ENCODE results near the gene THBS2. TPM values are rescaled to one million over a fixed set of nuclear protein-coding genes. Genes with fewer than 3 reads are reported as not detected.

Gene THBS2
- total RNA-seq, 2 experiments from 2014 or later = not detected

DNA sequence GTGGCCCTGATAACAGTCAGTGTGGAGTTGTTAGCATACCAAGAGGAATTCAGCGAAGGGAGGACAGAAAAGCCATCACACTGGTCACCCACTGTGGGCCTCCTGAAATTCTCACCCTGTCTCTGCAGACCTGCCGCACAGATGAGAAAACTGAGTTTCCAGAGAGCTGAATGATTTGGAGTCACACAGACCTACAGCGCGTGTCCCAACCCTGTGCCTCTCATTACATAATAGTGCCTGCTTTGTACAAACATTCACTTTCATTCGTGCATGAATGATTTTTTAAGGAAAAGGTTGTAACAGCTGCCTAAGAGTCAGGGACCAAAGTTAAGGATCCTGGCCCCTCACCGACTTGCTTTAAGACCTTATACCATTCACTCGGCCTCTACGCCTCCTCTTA is 62.7 kb downstream of the THBS2 start:
- ChIA-PET POLR2A (no interaction called here), CTCF (no interaction called here)
- intact Hi-C loops (cut with micrococcal nuclease) = no loop called here
- H3K27ac Mint-ChIP-seq = no peak overlapping the region
- ATAC-seq (no peak), DNase-seq (no peak)
- TF ChIP-seq, protein P1, sequence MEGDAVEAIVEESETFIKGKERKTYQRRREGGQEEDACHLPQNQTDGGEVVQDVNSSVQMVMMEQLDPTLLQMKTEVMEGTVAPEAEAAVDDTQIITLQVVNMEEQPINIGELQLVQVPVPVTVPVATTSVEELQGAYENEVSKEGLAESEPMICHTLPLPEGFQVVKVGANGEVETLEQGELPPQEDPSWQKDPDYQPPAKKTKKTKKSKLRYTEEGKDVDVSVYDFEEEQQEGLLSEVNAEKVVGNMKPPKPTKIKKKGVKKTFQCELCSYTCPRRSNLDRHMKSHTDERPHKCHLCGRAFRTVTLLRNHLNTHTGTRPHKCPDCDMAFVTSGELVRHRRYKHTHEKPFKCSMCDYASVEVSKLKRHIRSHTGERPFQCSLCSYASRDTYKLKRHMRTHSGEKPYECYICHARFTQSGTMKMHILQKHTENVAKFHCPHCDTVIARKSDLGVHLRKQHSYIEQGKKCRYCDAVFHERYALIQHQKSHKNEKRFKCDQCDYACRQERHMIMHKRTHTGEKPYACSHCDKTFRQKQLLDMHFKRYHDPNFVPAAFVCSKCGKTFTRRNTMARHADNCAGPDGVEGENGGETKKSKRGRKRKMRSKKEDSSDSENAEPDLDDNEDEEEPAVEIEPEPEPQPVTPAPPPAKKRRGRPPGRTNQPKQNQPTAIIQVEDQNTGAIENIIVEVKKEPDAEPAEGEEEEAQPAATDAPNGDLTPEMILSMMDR (IDR thresholded peaks at IDR 0.05) = no peak
- H3K27me3 Mint-ChIP-seq = peaks cover 5% of the 10 kb centered on the region
- no peak overlapping the region for H3K4me3 Mint-ChIP-seq
- H3K9me3 Mint-ChIP-seq = peaks cover 2% of the 10 kb centered on the region
- peaks cover 8% of the 10 kb centered on the region for H3K4me1 Mint-ChIP-seq (ENCODE audit: low read depth)
- no peaks in the 10 kb centered on the region for H3K36me3 Mint-ChIP-seq (ENCODE audit: low read depth)

DNA sequence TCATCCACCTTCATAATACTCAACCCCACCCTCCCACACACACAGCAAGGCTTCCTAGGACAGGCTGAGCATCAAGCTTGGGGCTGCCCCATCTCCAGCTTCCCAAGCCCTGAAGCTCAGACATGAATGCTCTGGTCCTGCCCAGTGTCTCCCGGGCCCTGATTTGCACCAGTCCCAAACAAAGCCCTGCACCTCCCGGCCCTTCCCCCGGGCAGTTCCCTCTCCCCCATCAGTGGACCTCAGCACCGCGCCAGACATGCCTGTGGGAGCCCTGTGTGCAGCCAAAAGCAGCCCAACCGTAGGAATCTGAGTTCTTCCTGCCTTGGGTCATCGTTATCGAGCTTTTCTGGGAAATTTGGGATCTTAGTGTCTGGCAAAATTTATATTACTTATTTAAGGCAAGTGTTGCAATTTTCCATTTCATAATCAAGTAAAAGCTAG is 63.5 kb downstream of the THBS2 start:
- no peak for ATAC-seq
- POLR2A ChIA-PET = no interaction called here
- TF ChIP-seq, protein P1 (IDR thresholded peaks at IDR 0.05) = no peak
- H3K36me3 Mint-ChIP-seq (ENCODE audit: low read depth) = no peaks in the 10 kb centered on the region
- H3K4me3 Mint-ChIP-seq = no peak overlapping the region
- no peaks in the 10 kb centered on the region for H3K9me3 Mint-ChIP-seq
- no peak overlapping the region for H3K27ac Mint-ChIP-seq
- CTCF ChIA-PET = no interaction called here
- H3K27me3 Mint-ChIP-seq = peaks cover 5% of the 10 kb centered on the region
- no peak for DNase-seq
- intact Hi-C loops (cut with micrococcal nuclease) = no loop called here
- peaks cover 8% of the 10 kb centered on the region for H3K4me1 Mint-ChIP-seq (ENCODE audit: low read depth)

DNA sequence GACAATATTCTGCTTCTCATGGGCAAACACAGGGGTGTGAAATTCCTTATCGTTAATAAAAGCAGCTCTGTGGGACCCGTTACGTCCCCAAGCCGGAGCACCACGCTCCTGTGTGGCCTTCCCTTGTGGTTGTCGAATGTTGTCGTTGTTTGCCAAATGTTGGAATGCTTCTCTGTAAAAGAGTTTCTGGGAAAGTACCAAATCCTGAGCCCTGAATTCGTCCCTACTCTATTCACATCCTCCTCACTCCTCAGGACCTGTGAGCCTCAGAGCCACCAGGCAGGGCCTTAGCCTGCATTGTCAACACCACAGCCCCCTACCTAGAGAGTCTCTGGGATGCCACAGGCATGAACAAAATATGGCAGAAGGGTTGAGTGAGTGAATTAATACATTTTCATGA is 64.0 kb downstream of the THBS2 start:
- H3K4me3 Mint-ChIP-seq = no peak overlapping the region
- no peak overlapping the region for H3K27ac Mint-ChIP-seq
- no peaks in the 10 kb centered on the region for H3K36me3 Mint-ChIP-seq (ENCODE audit: low read depth)
- no peaks in the 10 kb centered on the region for H3K9me3 Mint-ChIP-seq
- POLR2A ChIA-PET = no interaction called here
- peaks cover 5% of the 10 kb centered on the region for H3K27me3 Mint-ChIP-seq
- intact Hi-C loops (cut with micrococcal nuclease) = no loop called here
- no peak for ATAC-seq
- CTCF ChIA-PET = no interaction called here
- TF ChIP-seq, protein P1 (IDR thresholded peaks at IDR 0.05) = no peak
- H3K4me1 Mint-ChIP-seq (ENCODE audit: low read depth) = peaks cover 8% of the 10 kb centered on the region
- no peak for DNase-seq

DNA sequence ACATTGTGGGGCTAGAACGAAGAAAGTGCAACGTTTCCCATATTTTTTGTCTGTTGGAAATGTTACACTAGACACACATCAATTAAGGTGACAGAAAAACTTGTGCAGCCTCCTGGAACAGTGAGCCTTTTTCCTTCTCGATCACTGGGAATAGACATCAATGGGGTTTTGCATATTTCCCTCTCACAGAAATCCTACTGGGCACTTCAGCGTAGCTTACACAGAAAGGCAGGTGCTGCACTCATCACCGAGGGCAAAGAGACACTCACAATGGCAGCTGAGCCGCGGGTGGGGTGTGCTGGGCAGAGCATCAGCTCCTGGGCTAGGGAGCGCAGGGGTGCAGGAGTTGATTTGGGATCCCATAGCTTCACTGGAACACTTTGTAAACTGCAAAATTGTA is 64.5 kb downstream of the THBS2 start:
- Mint-ChIP-seq H3K4me3 (no peak overlapping the region), H3K4me1 (ENCODE audit: low read depth) (peaks cover 8% of the 10 kb centered on the region), H3K27me3 (peaks cover 5% of the 10 kb centered on the region), H3K36me3 (ENCODE audit: low read depth) (no peaks in the 10 kb centered on the region), H3K27ac (no peak overlapping the region), H3K9me3 (no peaks in the 10 kb centered on the region)
- ChIA-PET CTCF (no interaction called here), POLR2A (no interaction called here)
- DNase-seq = no peak
- no peak for ATAC-seq
- TF ChIP-seq, protein P1 (IDR thresholded peaks at IDR 0.05) = no peak
- intact Hi-C loops (cut with micrococcal nuclease) = no loop called here

DNA sequence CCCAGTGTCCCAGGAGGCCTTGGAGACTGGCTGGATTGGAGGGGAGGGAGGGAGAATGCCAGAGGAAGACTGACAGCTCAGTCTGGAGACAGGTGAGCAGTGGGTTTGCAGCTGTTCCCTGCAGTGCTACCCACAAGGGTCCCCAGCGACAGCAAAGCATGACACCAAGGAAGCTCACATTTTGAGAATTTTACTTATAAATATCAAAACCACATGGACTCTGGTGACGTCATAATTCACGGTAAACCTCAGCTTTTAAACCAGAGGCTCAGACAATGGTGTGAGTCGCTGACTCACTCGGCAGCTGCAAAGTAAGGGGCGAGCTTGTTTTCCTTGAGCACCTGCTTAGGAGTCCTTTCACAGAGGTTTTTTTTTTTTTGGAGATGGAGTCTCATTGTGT is 65.2 kb downstream of the THBS2 start:
- H3K27ac Mint-ChIP-seq = no peak overlapping the region
- no peaks in the 10 kb centered on the region for H3K36me3 Mint-ChIP-seq (ENCODE audit: low read depth)
- peaks cover 2% of the 10 kb centered on the region for H3K27me3 Mint-ChIP-seq
- intact Hi-C loops (cut with micrococcal nuclease) = no loop called here
- H3K4me3 Mint-ChIP-seq = no peak overlapping the region
- H3K9me3 Mint-ChIP-seq = no peaks in the 10 kb centered on the region
- CTCF ChIA-PET = no interaction called here
- DNase-seq (peak; percentile 51), ATAC-seq (peak; percentile 77)
- TF ChIP-seq, protein P1 (IDR thresholded peaks at IDR 0.05) = no peak
- peaks cover 8% of the 10 kb centered on the region for H3K4me1 Mint-ChIP-seq (ENCODE audit: low read depth)
- POLR2A ChIA-PET = interaction anchor here (0.5 kb wide), 1 partner anchor 326 kb away, joined by 4 read pairs; no protein-coding TSS in a partner anchor
